GM12891 (cell line): ENCODE data around the gene CCDC134.

Source experiments
- POLR2A ChIP-seq: IDR thresholded peaks from 2 replicates; pipeline ENCODE4 v1.6.1; 2011; ENCODE audit warnings: low read depth, low read length, control low read depth
- POLR2AphosphoS5 ChIP-seq: IDR thresholded peaks from 2 replicates; pipeline ENCODE4 v1.6.1; 2011; ENCODE audit warnings: low read depth, low read length, control low read depth

DNA sequence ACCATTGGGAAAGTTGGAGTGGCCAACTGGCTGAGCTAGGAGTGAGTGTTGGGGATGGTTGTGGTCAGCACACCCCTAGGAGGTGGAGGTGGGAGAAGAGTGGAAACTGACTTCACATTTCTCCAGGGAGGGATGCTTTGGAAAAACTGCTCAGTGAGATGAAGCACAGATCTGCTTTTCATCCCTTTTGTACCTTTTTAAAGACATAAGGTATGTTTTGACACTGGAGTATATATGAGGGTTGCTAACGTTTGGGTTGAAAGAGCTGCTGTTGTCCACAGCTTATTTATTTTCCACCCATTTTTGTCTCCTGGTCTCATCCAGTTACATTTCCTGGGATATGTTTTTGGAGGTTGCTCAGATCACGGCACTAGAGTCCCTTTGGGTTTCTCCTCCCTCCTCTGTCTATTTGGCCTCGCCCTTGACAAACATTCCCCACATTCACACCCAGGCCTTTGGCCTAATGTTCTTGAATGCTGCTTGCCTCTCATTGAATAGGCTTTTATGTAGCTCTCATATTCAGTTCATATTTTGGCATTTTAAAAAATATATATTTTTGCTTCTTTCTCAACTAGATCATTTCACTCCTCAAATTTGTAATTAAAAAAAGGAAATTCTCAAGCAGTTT lies 40.7 kb downstream of the CCDC134 start:
- TF ChIP-seq POLR2A: no peak
- no peak for TF ChIP-seq POLR2AphosphoS5
